ENCODE measurements around the gene BEND5.
A peak's percentile ranks its signal among the peaks of the same experiment; 100 is the strongest.

Gene BEND5

GRCh38 chr1:48793863-48794262, 17.2 kb upstream of the BEND5 start:
- Histone ChIP-seq H3K9me3 (ENCODE audit: control insufficient read depth in 5 of 5, low read length in 5 of 5) (no peaks in the 10 kb centered on the region), H3K4me3 (ENCODE audit: low read depth in 1 of 5, low read length in 5 of 5) (no peak overlapping the region), H3K9ac (ENCODE audit: low read length in 5 of 5) (no peak overlapping the region), H3K4me1 (ENCODE audit: control insufficient read depth in 5 of 5, insufficient read depth in 5 of 5, low read length in 5 of 5) (no peaks in the 10 kb centered on the region), H3K27ac (ENCODE audit: low read depth, low read length) (no peak overlapping the region), H3K27me3 (ENCODE audit: control insufficient read depth in 5 of 5, insufficient read depth in 4 of 5, low read length in 5 of 5) (no peaks in the 10 kb centered on the region), H3K36me3 (ENCODE audit: control insufficient read depth in 5 of 5, insufficient read depth in 5 of 5, low read length in 5 of 5) (no peaks in the 10 kb centered on the region)

GRCh38 chr1:48792961-48793360, 16.3 kb upstream of the BEND5 start:
- Histone ChIP-seq H3K27ac (ENCODE audit: low read depth, low read length) (no peak overlapping the region), H3K9ac (ENCODE audit: low read length in 5 of 5) (no peak overlapping the region), H3K27me3 (ENCODE audit: control insufficient read depth in 5 of 5, insufficient read depth in 4 of 5, low read length in 5 of 5) (no peaks in the 10 kb centered on the region), H3K4me1 (ENCODE audit: control insufficient read depth in 5 of 5, insufficient read depth in 5 of 5, low read length in 5 of 5) (no peaks in the 10 kb centered on the region), H3K36me3 (ENCODE audit: control insufficient read depth in 5 of 5, insufficient read depth in 5 of 5, low read length in 5 of 5) (no peaks in the 10 kb centered on the region), H3K9me3 (ENCODE audit: control insufficient read depth in 5 of 5, low read length in 5 of 5) (no peaks in the 10 kb centered on the region), H3K4me3 (ENCODE audit: low read depth in 1 of 5, low read length in 5 of 5) (no peak overlapping the region)

GRCh38 chr1:48790397-48790796, 13.7 kb upstream of the BEND5 start:
- H3K9ac ChIP-seq (ENCODE audit: low read length in 5 of 5) = no peak overlapping the region
- H3K4me1 ChIP-seq (ENCODE audit: control insufficient read depth in 5 of 5, insufficient read depth in 5 of 5, low read length in 5 of 5) = no peaks in the 10 kb centered on the region
- H3K4me3 ChIP-seq (ENCODE audit: low read depth in 1 of 5, low read length in 5 of 5) = no peak overlapping the region
- H3K27me3 ChIP-seq (ENCODE audit: control insufficient read depth in 5 of 5, insufficient read depth in 4 of 5, low read length in 5 of 5) = no peaks in the 10 kb centered on the region
- no peaks in the 10 kb centered on the region for H3K36me3 ChIP-seq (ENCODE audit: control insufficient read depth in 5 of 5, insufficient read depth in 5 of 5, low read length in 5 of 5)
- H3K9me3 ChIP-seq (ENCODE audit: control insufficient read depth in 5 of 5, low read length in 5 of 5) = no peaks in the 10 kb centered on the region
- H3K27ac ChIP-seq (ENCODE audit: low read depth, low read length) = no peak overlapping the region

- H3K36me3 ChIP-seq (ENCODE audit: control insufficient read depth in 5 of 5, insufficient read depth in 5 of 5, low read length in 5 of 5) = no peaks in the 10 kb centered on the region
- H3K4me3 ChIP-seq (ENCODE audit: low read depth in 1 of 5, low read length in 5 of 5) = no peak overlapping the region
- H3K4me1 ChIP-seq (ENCODE audit: control insufficient read depth in 5 of 5, insufficient read depth in 5 of 5, low read length in 5 of 5) = no peaks in the 10 kb centered on the region
- no peak overlapping the region for H3K27ac ChIP-seq (ENCODE audit: low read depth, low read length)
- no peak overlapping the region for H3K9ac ChIP-seq (ENCODE audit: low read length in 5 of 5)
- H3K9me3 ChIP-seq (ENCODE audit: control insufficient read depth in 5 of 5, low read length in 5 of 5) = no peaks in the 10 kb centered on the region
- H3K27me3 ChIP-seq (ENCODE audit: control insufficient read depth in 5 of 5, insufficient read depth in 4 of 5, low read length in 5 of 5) = no peaks in the 10 kb centered on the region
These were observed 13.2 kb upstream of the BEND5 start for GRCh38 chr1:48789903-48790302.

GRCh38 chr1:48785869-48786268, 9.2 kb upstream of the BEND5 start:
- no peaks in the 10 kb centered on the region for H3K36me3 ChIP-seq (ENCODE audit: control insufficient read depth in 5 of 5, insufficient read depth in 5 of 5, low read length in 5 of 5)

GRCh38 chr1:48784301-48784700, 7.6 kb upstream of the BEND5 start:
- no peaks in the 10 kb centered on the region for H3K4me1 ChIP-seq (ENCODE audit: control insufficient read depth in 5 of 5, insufficient read depth in 5 of 5, low read length in 5 of 5)
- no peaks in the 10 kb centered on the region for H3K36me3 ChIP-seq (ENCODE audit: control insufficient read depth in 5 of 5, insufficient read depth in 5 of 5, low read length in 5 of 5)
- no peak overlapping the region for H3K4me3 ChIP-seq (ENCODE audit: low read depth in 1 of 5, low read length in 5 of 5)
- no peak overlapping the region for H3K9ac ChIP-seq (ENCODE audit: low read length in 5 of 5)
- H3K9me3 ChIP-seq (ENCODE audit: control insufficient read depth in 5 of 5, low read length in 5 of 5) = no peaks in the 10 kb centered on the region
- H3K27me3 ChIP-seq (ENCODE audit: control insufficient read depth in 5 of 5, insufficient read depth in 4 of 5, low read length in 5 of 5) = no peaks in the 10 kb centered on the region
- H3K27ac ChIP-seq (ENCODE audit: low read depth, low read length) = no peak overlapping the region

More at GRCh38 chr1:48785869-48786268, 9.2 kb upstream of the BEND5 start:
- Histone ChIP-seq H3K9ac (ENCODE audit: low read length in 5 of 5) (no peak overlapping the region), H3K4me3 (ENCODE audit: low read depth in 1 of 5, low read length in 5 of 5) (no peak overlapping the region), H3K9me3 (ENCODE audit: control insufficient read depth in 5 of 5, low read length in 5 of 5) (no peaks in the 10 kb centered on the region), H3K27ac (ENCODE audit: low read depth, low read length) (no peak overlapping the region), H3K27me3 (ENCODE audit: control insufficient read depth in 5 of 5, insufficient read depth in 4 of 5, low read length in 5 of 5) (no peaks in the 10 kb centered on the region), H3K4me1 (ENCODE audit: control insufficient read depth in 5 of 5, insufficient read depth in 5 of 5, low read length in 5 of 5) (no peaks in the 10 kb centered on the region)

- no peaks in the 10 kb centered on the region for H3K9me3 ChIP-seq (ENCODE audit: control insufficient read depth in 5 of 5, low read length in 5 of 5)
- H3K36me3 ChIP-seq (ENCODE audit: control insufficient read depth in 5 of 5, insufficient read depth in 5 of 5, low read length in 5 of 5) = no peaks in the 10 kb centered on the region
- H3K4me1 ChIP-seq (ENCODE audit: control insufficient read depth in 5 of 5, insufficient read depth in 5 of 5, low read length in 5 of 5) = peaks cover 0 to 24% (median 17%) of the 10 kb centered on the region in 5 donors
- peak overlapping the region; percentile 73 to 91 (median 82) for H3K4me3 ChIP-seq (ENCODE audit: low read depth in 1 of 5, low read length in 5 of 5)
- no peak overlapping the region for H3K27ac ChIP-seq (ENCODE audit: low read depth, low read length)
- H3K27me3 ChIP-seq (ENCODE audit: control insufficient read depth in 5 of 5, insufficient read depth in 4 of 5, low read length in 5 of 5) = no peaks in the 10 kb centered on the region
- peak overlapping the region in 2 of 5 donors; percentile 25 to 50 for H3K9ac ChIP-seq (ENCODE audit: low read length in 5 of 5)
These were observed 666 bp upstream of the BEND5 start for GRCh38 chr1:48777219-48777895.

- Histone ChIP-seq H3K27me3 (ENCODE audit: control insufficient read depth in 5 of 5, insufficient read depth in 4 of 5, low read length in 5 of 5) (no peaks in the 10 kb centered on the region), H3K27ac (ENCODE audit: low read depth, low read length) (no peak overlapping the region), H3K4me3 (ENCODE audit: low read depth in 1 of 5, low read length in 5 of 5) (peak overlapping the region; percentile 73 to 91 (median 78)), H3K9ac (ENCODE audit: low read length in 5 of 5) (peak overlapping the region; percentile 12 to 76 (median 53)), H3K4me1 (ENCODE audit: control insufficient read depth in 5 of 5, insufficient read depth in 5 of 5, low read length in 5 of 5) (peaks cover 0 to 30% (median 22%) of the 10 kb centered on the region in 5 donors), H3K36me3 (ENCODE audit: control insufficient read depth in 5 of 5, insufficient read depth in 5 of 5, low read length in 5 of 5) (peaks cover 0 to 2% (median 0%) of the 10 kb centered on the region in 5 donors), H3K9me3 (ENCODE audit: control insufficient read depth in 5 of 5, low read length in 5 of 5) (no peaks in the 10 kb centered on the region)
These were observed 779 bp downstream of the BEND5 start for GRCh38 chr1:48775831-48776392.

- Histone ChIP-seq H3K4me1 (ENCODE audit: control insufficient read depth in 5 of 5, insufficient read depth in 5 of 5, low read length in 5 of 5) (peaks cover 0 to 30% (median 22%) of the 10 kb centered on the region in 5 donors), H3K9me3 (ENCODE audit: control insufficient read depth in 5 of 5, low read length in 5 of 5) (no peaks in the 10 kb centered on the region), H3K4me3 (ENCODE audit: low read depth in 1 of 5, low read length in 5 of 5) (no peak overlapping the region), H3K36me3 (ENCODE audit: control insufficient read depth in 5 of 5, insufficient read depth in 5 of 5, low read length in 5 of 5) (peaks cover 0 to 2% (median 0%) of the 10 kb centered on the region in 5 donors), H3K27ac (ENCODE audit: low read depth, low read length) (no peak overlapping the region), H3K27me3 (ENCODE audit: control insufficient read depth in 5 of 5, insufficient read depth in 4 of 5, low read length in 5 of 5) (no peaks in the 10 kb centered on the region), H3K9ac (ENCODE audit: low read length in 5 of 5) (no peak overlapping the region)
These were observed 3.6 kb downstream of the BEND5 start for GRCh38 chr1:48773133-48773532.

- Histone ChIP-seq H3K9ac (ENCODE audit: low read length in 5 of 5) (no peak overlapping the region), H3K27me3 (ENCODE audit: control insufficient read depth in 5 of 5, insufficient read depth in 4 of 5, low read length in 5 of 5) (no peaks in the 10 kb centered on the region), H3K4me1 (ENCODE audit: control insufficient read depth in 5 of 5, insufficient read depth in 5 of 5, low read length in 5 of 5) (peaks cover 0 to 24% (median 22%) of the 10 kb centered on the region in 5 donors), H3K4me3 (ENCODE audit: low read depth in 1 of 5, low read length in 5 of 5) (no peak overlapping the region), H3K36me3 (ENCODE audit: control insufficient read depth in 5 of 5, insufficient read depth in 5 of 5, low read length in 5 of 5) (peaks cover 0 to 2% (median 0%) of the 10 kb centered on the region in 5 donors), H3K9me3 (ENCODE audit: control insufficient read depth in 5 of 5, low read length in 5 of 5) (no peaks in the 10 kb centered on the region), H3K27ac (ENCODE audit: low read depth, low read length) (no peak overlapping the region)
These were observed 4.5 kb downstream of the BEND5 start for GRCh38 chr1:48772211-48772610.
